GM21367 (cell line): ENCODE results near the gene TRIOBP.
A peak's percentile ranks its signal among the peaks of the same experiment; 100 is the strongest.

Experiments used
- ATAC-seq: cut with Tn5 transposase; IDR thresholded peaks from one replicate; pipeline ENCODE4 v1.9.1; 2021; ENCODE audit not compliant: unreplicated experiment

Gene TRIOBP

DNA sequence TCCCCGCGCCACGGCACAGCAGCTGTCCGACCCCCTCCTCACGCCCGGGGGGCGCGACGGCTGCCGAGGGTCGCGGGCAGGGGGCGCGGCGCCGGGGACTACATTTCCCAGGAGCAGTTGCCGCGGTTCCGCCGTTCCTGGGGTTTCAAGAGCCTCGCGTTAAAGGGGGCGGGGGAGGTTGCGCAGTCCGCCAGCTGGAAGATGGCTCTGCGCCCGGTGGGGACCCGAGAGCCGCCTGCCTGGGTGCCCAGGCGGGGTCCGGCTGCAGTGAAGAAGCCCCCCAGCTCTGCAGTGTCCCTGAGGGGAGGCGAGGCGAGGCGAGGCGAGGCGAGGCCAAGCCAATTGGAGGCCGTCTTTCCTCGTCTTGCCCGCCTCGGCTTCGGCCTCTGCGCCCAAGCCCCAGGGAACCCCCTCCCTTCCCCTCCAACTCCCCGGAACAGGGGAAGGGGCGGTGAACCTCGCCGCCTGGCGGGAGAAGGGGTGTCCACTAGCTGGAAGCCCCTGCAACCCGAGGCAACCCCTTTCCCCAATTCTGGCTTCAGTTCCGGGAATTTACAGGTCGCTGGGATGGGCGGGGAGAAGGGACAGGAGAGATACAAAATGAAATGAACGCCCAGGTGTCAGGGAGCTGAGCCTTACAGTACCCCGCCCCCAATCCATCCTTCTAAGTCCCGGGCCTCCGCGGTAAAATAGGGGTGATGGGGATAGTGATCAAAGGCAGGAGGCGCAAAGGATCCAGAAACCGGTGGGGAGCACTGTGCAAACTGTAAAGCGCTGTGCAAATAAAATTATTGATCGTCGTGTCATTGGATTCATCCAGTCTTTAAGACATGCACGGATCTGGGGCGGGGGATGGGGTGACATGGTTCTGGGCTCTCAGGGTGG, 105.7 kb downstream of the TRIOBP start:
- no peak for ATAC-seq

DNA sequence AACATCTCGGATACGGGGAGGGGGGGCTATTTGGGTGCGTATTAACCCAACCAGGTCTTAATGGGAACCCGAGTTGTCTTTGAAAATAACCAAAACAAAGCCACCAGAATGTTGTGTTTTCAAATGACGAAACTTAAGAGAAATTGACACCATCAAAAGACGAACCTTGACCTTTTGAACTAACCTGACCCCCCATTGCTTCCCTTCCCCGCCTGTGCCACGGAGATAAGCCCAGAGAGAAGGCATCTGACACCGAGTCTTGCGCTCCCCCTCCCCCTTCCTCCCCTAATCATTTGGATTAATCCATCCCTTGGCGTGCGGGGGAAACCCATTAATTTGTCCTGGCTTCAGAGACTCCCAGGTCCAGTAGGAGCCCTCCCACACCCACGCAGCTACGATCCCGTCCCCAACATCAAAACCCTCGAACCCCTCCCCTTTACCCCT, 106.4 kb downstream of the TRIOBP start:
- no peak for ATAC-seq

DNA sequence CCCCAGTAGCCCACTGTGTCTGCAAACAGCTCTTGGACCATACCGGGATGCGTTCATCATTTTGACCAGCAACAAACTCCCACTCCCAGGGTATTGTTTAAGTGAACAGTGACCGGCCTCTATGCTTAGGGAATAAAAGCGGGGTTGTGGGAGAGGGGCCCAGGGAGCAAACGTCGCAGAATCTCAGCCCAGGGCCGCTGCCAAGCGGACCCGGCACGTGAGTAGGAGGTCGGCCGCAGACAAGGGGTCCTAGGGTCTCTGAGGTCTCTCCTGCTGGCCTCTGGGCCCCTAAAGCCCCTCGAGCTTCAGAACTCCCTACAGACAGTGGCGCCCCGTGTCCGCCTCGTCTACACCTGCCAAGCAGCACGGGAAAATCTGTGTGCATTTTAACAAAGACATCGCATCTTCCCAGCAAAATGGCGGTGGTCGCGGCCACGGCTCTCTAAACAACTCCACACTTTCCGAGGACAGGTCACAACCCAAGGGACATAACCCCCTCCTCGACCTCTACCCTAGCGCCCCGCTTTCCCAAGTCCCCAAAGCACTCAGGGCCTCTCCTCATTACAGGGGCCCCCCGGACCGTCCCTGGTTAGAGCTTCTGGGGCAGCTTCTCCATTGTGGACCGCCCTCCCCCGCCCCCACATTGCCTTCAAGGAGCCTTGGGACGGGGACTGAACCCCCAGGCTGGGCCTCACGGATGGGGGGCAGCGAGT, 106.9 kb downstream of the TRIOBP start:
- ATAC-seq = no peak

DNA sequence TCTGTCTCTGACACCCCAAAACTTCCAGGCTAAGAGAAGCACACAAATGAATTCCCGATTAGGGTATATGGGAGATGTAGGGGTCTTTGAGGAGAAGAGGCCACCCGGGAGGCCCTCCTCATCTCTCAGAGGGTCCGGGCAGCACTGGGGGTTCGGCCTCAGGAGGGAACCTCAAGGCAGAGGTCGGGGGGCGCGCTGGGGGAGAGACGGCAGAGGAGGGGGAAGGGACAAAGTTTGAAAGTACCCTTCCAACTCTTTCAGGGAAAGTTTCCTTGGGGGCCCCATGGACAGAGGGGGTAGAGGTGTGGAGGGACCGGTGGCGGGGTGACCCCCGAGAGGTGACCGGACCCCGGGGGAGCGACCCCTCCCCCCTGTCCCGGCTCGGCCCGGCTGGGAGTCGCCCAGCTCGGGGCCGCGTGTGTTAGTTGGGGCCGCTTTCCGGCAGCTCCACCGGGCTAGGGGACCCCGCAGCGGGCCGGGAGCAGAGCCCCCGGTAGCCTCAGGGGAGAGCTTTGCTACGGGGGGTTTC, 107.6 kb downstream of the TRIOBP start:
- ATAC-seq = no peak

DNA sequence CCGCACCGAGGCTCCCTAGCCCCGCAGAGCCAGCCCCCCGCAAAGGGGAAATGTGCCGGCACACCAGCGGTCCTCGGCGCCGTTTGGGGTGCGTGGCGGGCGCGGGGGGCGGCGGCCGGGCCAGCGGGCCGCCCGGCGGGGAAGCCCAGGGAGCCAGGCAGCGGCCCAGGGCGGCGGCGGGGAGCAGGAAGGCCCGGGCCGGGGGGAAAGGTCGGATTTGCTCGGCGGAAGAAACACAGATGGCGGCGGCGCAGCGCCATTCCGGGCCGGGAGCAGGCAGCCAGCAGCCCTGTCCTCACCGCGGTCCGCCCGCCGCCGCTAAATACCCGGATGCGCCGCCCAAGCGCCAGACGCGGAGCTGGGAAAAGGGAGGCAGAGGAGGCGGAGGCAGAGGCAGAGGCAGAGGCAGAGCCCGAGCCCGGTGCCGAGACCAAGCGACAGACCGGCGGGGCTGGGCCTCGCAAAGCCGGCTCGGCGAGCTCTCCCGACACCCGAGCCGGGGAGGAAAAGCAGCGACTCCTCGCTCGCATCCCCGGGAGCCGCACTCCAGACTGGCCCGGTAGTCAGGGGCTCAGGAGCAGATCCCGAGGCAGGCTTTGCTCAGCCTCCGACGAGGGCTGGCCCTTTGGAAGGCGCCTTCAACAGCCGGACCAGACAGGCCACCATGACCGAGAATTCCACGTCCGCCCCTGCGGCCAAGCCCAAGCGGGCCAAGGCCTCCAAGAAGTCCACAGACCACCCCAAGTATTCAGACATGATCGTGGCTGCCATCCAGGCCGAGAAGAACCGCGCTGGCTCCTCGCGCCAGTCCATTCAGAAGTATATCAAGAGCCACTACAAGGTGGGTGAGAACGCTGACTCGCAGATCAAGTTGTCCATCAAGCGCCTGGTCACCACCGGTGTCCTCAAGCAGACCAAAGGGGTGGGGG, 108.3 kb downstream of the TRIOBP start:
- no peak for ATAC-seq

DNA sequence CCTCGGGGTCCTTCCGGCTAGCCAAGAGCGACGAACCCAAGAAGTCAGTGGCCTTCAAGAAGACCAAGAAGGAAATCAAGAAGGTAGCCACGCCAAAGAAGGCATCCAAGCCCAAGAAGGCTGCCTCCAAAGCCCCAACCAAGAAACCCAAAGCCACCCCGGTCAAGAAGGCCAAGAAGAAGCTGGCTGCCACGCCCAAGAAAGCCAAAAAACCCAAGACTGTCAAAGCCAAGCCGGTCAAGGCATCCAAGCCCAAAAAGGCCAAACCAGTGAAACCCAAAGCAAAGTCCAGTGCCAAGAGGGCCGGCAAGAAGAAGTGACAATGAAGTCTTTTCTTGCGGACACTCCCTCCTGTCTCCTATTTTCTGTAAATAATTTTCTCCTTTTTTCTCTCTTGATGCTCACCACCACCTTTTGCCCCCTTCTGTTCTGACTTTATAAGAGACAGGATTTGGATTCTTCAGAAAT, 109.0 kb downstream of the TRIOBP start:
- no peak for ATAC-seq

DNA sequence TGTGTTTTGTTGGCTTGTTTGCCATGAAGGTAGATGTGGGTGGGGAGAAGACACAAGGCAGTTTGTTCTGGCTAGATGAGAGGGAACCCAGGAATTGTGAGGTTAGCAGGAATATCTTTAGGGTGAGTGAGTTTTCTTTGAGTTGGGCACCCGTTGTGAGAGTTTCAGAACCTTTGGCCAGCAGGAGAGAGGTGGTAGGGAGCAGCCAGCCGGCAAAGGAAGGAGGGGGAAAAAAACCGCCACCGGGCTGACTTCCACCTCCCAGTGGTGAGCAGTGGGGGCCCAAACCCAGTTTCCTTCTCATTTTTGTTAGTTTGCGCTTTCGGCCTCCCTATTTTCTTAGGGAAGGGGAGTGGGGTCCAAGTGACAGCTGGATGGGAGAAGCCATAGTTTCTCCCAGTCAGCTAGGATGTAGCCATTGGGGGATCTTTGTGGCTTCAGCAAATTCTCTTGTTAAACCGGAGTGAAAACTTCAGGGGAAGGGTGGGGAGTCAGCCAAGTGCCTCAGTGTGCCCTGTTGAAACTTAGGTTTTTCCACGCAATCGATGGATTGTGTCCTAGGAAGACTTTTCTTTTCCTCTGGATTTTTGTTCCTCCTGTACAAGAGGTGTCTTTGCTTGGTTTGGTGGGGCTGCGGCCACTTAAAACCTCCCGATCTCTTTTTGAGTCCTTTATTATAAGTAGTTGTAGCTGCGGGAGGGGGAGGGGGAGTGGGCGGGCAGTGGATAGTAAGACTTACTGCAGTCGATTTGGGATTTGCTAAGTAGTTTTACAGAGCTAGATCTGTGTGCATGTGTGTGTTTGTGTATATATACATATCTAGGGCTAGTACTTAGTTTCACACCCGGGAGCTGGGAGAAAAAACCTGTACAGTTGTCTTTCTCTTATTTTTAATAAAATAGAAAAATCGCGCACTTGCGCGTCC, 109.8 kb downstream of the TRIOBP start:
- no peak for ATAC-seq

DNA sequence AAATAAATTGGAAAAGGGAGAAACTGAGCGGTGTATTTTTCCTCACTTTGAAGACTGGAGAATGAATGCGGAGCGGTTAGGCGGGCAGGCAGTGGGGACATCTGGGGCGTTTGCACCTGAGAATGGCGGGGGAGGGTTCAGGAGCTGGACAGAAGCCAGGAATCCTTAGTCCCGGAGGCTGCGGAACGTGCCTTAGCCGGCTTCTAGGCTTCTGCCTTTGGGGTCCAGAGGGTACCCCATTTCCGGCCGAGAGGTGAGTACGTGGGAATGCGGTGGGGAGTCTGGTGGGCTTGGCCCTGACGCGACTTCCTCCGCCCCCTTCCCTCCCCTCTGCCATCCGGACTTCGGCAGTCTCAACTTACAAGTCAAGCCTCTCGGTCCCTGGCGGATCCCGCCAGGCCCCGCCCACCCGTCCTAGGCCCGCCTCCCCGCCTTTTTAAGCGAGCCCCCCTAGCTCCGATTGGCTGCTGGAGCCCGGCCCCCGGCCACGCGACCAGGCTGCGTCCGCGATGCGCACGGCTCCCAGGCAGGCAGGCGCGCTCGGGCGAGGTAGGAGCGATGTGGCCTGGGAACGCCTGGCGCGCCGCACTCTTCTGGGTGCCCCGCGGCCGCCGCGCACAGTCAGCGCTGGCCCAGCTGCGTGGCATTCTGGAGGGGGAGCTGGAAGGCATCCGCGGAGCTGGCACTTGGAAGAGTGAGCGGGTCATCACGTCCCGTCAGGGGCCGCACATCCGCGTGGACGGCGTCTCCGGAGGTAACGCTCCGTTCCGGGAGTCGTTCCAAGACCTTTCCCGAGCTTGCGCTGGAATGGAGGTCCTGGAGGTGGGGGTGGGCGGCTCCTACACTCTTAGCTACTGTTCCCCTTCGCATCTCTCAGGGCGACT, 110.8 kb downstream of the TRIOBP start, which contains the start of gene GCAT:
Gene GCAT, plus strand, starts transcription at position 525 of the 884 bp plus-strand sequence. Its CDS starts 34 bp downstream, at position 559.
- peak; percentile 76 for ATAC-seq

DNA sequence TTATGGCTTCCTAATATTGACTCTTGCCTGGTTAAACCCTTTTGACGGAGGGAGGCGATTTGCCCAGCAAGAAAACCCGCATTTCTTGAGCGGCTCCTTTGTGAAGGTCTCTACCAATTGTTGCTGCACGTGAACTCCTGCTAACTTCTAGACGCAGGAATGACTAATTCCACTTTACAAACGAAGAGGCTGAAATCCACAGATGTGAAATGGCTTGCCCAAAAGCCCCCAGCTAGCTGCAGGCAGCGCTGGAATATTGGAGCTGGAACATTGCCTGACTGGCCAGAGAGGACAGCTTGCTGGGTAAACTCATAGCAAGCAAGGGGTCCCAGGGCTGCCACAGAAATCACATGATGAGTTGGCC, 111.4 kb downstream of the TRIOBP start:
- ATAC-seq = no peak

DNA sequence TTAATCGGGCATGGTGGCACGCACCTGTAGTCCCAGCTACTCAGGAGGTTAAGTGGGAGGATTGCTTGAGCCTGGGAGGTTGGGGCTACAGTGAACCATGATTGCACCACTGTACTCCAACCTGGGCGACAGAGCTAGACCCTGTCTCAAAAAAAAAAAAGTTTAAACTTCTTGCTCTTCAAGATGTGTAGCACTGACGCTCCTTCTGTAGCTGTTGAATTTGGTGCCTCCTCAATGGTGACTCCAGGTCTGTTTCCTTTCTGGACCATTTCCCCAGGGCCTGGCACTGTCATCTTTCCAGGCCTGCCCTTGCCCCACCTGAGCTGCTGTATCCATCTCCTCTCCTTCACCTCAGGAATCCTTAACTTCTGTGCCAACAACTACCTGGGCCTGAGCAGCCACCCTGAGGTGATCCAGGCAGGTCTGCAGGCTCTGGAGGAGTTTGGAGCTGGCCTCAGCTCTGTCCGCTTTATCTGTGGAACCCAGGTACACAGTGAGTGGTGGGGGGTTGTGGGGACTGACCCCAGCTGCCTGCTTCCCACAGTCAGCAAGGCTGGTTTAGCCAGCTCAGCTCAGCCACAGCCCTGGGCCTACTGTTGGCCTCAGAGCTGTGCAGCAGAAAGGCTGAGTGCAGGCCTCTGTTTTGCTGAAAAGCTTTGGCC, 113.0 kb downstream of the TRIOBP start:
- no peak for ATAC-seq

DNA sequence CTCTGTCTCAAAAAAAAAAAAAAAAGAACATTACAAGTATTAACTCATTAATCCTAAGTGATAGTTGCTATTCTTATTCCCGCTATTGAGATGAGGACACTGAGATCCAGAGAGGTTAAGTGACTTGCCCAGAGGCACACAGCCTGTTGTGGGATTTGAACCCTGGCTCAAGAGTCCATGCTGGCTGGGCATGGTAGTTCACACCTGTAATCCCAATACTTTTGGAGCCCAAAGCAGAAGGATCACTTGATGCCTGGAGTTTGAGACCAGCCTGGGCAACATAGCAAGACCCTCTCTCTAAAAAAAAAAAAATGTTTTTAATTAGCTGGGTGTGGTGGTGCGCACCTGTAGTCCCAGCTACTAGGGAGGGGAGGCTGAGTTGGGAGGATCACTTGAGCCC, 115.0 kb downstream of the TRIOBP start:
- ATAC-seq = no peak

DNA sequence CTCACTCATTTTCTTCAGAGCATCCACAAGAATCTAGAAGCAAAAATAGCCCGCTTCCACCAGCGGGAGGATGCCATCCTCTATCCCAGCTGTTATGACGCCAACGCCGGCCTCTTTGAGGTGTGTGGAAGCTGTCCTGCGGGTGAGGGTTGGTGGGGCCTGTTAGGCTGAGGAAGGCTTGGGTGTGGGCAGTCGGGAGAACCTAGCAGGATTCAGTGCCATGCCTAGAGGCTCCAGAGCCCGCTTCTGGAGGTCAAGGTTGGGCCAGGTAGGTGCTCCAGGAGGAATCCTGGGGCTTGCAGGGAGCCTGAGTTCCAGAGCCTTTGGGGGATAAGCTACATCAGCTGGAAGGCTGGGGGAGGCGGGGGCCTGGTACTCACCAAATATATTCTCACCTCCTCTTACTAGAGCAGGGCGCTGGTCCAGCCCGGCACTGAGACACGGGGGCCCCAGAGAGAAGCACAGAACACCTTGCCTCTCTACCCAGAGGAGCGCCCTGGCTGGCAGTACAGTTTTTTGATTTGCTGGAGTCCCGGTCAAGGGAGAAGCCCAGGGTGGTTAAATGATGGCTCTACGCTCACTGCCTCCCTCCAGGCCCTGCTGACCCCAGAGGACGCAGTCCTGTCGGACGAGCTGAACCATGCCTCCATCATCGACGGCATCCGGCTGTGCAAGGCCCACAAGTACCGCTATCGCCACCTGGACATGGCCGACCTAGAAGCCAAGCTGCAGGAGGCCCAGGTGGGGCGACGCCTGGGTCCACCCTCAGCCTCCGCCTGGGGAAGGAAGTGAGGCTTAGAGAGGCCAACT, 116.2 kb downstream of the TRIOBP start:
- ATAC-seq = no peak

DNA sequence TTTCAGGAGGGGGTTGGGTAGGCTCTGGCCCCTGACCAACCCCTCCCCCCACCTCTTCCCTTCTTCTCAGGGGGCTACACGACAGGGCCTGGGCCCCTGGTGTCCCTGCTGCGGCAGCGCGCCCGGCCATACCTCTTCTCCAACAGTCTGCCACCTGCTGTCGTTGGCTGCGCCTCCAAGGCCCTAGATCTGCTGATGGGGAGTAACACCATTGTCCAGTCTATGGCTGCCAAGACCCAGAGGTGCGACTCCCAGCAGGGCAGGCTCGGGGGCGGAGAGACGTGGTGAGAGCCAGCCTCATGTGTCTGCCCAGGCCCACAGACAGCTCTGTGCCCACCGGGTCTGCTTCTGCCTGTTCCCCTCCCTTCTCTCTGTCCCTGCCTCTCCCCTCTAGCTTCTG, 118.7 kb downstream of the TRIOBP start:
- ATAC-seq = no peak

DNA sequence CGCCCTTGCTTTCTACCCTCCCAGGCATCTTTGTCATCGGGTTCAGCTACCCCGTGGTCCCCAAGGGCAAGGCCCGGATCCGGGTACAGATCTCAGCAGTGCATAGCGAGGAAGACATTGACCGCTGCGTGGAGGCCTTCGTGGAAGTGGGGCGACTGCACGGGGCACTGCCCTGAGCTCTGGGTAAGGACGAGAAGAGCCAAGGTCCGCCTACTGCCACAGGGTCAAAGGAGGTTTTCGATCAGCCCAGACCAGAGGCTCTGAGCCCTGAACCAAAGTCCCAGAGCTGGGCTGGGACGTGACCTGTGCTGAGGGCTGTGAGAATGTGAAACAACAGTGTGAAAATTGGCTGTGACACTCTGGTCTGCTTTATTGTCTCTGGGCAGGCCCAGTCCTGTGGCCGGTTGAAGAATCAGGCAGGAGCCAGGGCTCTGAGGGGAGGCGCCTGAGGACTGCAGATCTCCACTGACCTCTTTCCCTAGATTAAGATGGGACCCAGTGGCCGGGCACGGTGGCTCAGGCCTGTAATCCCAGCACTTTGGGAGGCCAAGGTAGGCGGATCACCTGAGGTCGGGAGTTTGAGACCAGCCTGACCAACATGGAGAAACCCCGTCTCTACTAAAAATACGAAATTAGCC, 119.8 kb downstream of the TRIOBP start:
- ATAC-seq = no peak

DNA sequence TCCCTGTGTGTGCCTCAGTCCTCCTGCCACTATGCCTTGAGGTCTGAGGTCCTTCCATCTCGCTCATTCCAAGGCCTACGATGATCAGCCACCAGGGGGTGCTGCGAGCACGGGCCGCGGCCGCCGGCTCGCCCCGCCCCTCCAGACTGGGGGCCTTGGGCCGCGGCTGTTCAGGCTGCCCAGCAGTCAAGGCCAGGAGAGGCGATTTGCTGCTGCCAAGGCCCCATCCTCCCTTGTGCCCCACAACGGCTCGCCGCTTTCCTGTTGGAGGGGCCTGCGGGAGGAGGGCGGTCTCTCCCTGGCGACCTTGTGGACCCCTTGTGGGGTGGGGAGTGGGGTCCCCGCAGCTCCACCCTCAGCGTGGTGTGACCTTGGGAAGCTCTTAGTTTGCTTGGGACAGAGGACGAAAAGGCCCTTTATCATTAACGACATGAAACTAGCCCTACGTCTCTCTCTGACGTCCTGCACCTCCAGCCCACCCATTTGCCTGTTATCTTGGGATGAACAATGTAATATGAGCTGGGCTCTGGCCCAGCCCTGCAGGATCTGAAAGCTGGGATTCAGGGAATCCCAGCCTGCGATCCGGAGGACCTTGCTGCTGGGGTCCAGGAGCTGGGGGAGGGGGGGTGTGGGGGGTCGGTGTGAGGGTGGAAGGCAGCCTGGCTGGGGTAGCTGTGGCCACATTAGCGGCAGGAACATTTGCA, 121.0 kb downstream of the TRIOBP start:
- ATAC-seq = no peak

DNA sequence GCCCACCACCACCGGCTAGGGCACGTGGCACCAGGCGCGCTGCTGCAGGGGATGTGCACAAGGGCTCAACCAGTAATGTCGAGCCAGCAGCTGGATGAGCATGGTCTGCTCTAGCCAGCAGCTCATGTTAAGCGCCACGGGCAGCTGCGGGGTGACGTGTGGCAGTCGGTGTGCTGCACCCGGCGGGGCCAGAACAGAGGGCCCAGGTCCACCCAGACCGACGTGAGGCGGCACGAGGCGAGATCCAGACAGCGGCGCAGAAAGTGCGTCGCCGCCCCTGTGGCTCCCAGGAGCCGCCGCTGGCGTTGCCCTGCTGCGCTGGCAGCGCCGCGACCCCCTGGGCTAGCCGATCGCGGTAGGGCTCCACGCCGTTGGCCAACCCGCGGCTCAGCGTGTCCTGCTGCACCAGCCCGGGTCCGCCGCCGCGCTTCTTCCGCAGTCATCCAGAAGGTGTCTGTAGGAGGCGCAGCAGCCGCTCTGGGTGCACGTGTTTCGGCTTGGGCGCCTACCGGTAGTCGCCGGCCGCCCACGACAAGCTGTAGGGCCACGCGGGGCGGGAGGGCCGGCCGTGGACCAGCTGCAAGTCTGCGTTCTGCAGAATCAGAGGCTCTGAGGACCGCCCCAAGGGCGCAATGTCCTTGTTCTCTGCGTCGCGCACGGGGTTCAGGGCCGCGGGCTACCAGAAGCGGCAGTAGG, 121.7 kb downstream of the TRIOBP start:
- no peak for ATAC-seq
